GM20000 (cell line): Measurements from ENCODE around the gene PPP1R9A.
A peak's percentile ranks its signal among the peaks of the same experiment; 100 is the strongest.

Experiments used
- DNase-seq: peaks from one replicate; pipeline ENCODE4 v3.0.0; 2012; ENCODE audit warnings: low spot score
- CTCF ChIP-seq: IDR thresholded peaks from 2 replicates; pipeline ENCODE4 v1.5.1; 2012; ENCODE audit warnings: mild to moderate bottlenecking, control low read depth; ENCODE audit errors: extremely low read depth, missing control alignments

PPP1R9A gene

GRCh38 chr7:95244616-95245015 lies 337.2 kb downstream of the PPP1R9A start:
- TF ChIP-seq CTCF = no peak
- DNase-seq = no peak

DNA sequence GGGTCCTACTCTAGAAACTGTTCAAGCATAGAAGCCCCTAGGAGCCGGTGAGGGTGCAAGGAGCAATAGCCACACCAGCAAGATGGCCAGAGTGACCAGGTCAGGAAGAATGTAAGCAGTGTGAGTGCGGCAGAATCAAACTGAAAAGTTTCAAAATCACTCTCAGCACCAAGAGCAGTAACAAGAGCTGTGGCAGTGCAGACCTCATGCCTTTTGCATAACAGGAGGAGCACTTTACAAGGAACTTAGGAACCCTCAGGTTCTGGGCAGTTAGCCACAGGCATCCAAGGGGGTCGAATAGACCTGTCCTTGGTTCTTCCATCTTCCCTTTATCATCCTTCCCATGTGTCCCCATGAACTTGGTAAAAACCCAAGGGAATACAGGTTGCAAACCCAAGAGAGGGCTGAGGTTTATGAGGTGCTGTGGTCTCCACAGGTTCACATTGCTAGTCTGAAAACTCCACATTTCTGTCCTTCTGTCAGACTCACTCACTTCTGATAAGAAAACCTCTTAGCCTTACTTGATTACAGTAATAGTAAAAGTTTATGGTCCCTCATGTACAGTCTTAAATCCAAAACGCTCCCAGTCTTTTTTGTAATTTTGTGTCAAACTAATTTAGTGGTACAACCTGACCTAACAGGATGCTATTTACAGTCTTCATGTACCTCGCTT lies 338.6 kb downstream of the PPP1R9A start:
- no peak for DNase-seq
- no peak for TF ChIP-seq CTCF

GRCh38 chr7:95246831-95247370 lies 339.5 kb downstream of the PPP1R9A start:
- DNase-seq = peak; percentile 32
- peak; percentile 61 for TF ChIP-seq CTCF

GRCh38 chr7:95250571-95250970 lies 343.2 kb downstream of the PPP1R9A start:
- DNase-seq = no peak
- TF ChIP-seq CTCF = no peak

GRCh38 chr7:95251966-95252365 lies 344.6 kb downstream of the PPP1R9A start:
- no peak for DNase-seq
- no peak for TF ChIP-seq CTCF

- TF ChIP-seq CTCF = no peak
- no peak for DNase-seq
Measured at GRCh38 chr7:95253986-95254385, 346.6 kb downstream of the PPP1R9A start.

- no peak for DNase-seq
- no peak for TF ChIP-seq CTCF
Measured at GRCh38 chr7:95255691-95256090, 348.3 kb downstream of the PPP1R9A start.
